ENCODE results near the gene PAPOLG.
A peak's percentile ranks its signal among the peaks of the same experiment; 100 is the strongest.

PAPOLG gene

GRCh38 chr2:60756097-60757087, at the start of gene PAPOLG:
Gene PAPOLG (plus strand): TSS chr2:60756268. CDS start chr2:60756479, 211 bp downstream.
- DNase-seq (ENCODE audit: low read depth): peak; percentile 90

GRCh38 chr2:60707750-60708371, 48.2 kb upstream of the PAPOLG start:
- DNase-seq (ENCODE audit: low read depth): no peak

GRCh38 chr2:60708630-60709320, 47.3 kb upstream of the PAPOLG start:
- no peak for DNase-seq (ENCODE audit: low read depth)

GRCh38 chr2:60710707-60711106, 45.4 kb upstream of the PAPOLG start:
- no peak for DNase-seq (ENCODE audit: low read depth)

- DNase-seq (ENCODE audit: low read depth): no peak
Measured at GRCh38 chr2:60715561-60715960, 40.5 kb upstream of the PAPOLG start.

- no peak for DNase-seq (ENCODE audit: low read depth)
Measured at GRCh38 chr2:60717691-60718090, 38.4 kb upstream of the PAPOLG start.

- no peak for DNase-seq (ENCODE audit: low read depth)
Measured at GRCh38 chr2:60719331-60719730, 36.7 kb upstream of the PAPOLG start.

GRCh38 chr2:60725466-60725865, 30.6 kb upstream of the PAPOLG start:
- DNase-seq (ENCODE audit: low read depth): no peak

- no peak for DNase-seq (ENCODE audit: low read depth)
Measured at GRCh38 chr2:60728855-60729254, 27.2 kb upstream of the PAPOLG start.

GRCh38 chr2:60735496-60736250, 20.4 kb upstream of the PAPOLG start:
- no peak for DNase-seq (ENCODE audit: low read depth)

- no peak for DNase-seq (ENCODE audit: low read depth)
Measured at GRCh38 chr2:60738679-60739078, 17.4 kb upstream of the PAPOLG start.

GRCh38 chr2:60739156-60739555, 16.9 kb upstream of the PAPOLG start:
- DNase-seq (ENCODE audit: low read depth): no peak

- no peak for DNase-seq (ENCODE audit: low read depth)
Measured at GRCh38 chr2:60741576-60741975, 14.5 kb upstream of the PAPOLG start.

GRCh38 chr2:60742419-60742818, 13.6 kb upstream of the PAPOLG start:
- DNase-seq (ENCODE audit: low read depth): no peak

GRCh38 chr2:60745330-60745729, 10.7 kb upstream of the PAPOLG start:
- DNase-seq (ENCODE audit: low read depth): no peak

GRCh38 chr2:60745761-60746160, 10.3 kb upstream of the PAPOLG start:
- no peak for DNase-seq (ENCODE audit: low read depth)

- no peak for DNase-seq (ENCODE audit: low read depth)
Measured at GRCh38 chr2:60746318-60746717, 9.8 kb upstream of the PAPOLG start.

- DNase-seq (ENCODE audit: low read depth): no peak
Measured at GRCh38 chr2:60759654-60760053, 3.6 kb downstream of the PAPOLG start.

GRCh38 chr2:60764736-60765534, 8.9 kb downstream of the PAPOLG start:
- DNase-seq (ENCODE audit: low read depth): no peak

GRCh38 chr2:60766283-60766682, 10.2 kb downstream of the PAPOLG start:
- no peak for DNase-seq (ENCODE audit: low read depth)

- DNase-seq (ENCODE audit: low read depth): no peak
Measured at GRCh38 chr2:60771508-60771907, 15.4 kb downstream of the PAPOLG start.

All from T-helper 22 cell (primary cell).